Measurements from ENCODE around the gene OLFM2. TPM values are rescaled to one million over a fixed set of nuclear protein-coding genes. Genes with fewer than 3 reads are reported as not detected.

OLFM2 gene
- not detected in 2 replicates for total RNA-seq

GRCh38 chr19:9936326-9937000 is at the start of gene OLFM2:
OLFM2 (minus strand) TSS chr19:9936515; CDS start chr19:9936366, 149 bp downstream.

GRCh38 chr19:9834726-9835506 is 101.4 kb downstream of the OLFM2 start, which contains the start of gene PIN1:
PIN1 (plus strand) TSS chr19:9835318; CDS start chr19:9835345, 27 bp downstream.

GRCh38 chr19:9827289-9828238 is 108.8 kb downstream of the OLFM2 start, which contains the start of gene UBL5:
UBL5 (plus strand) TSS chr19:9827918; CDS start chr19:9828338, 420 bp downstream.

GRCh38 chr19:9818734-9819595 is 117.3 kb downstream of the OLFM2 start, which contains the start of gene FBXL12:
FBXL12 (minus strand) TSS chr19:9819079; CDS start chr19:9818813, 266 bp downstream.

Other genes with a start within 250 kb of the OLFM2 start
- gene ZNF846, start 167.8 kb downstream of the OLFM2 start, total RNA-seq: 0.58 and 12.1 TPM in 2 replicates
- gene FBXL12, start 117.4 kb downstream of the OLFM2 start, total RNA-seq: 26.2 and 27.7 TPM in 2 replicates
- gene UBL5, start 108.6 kb downstream of the OLFM2 start, total RNA-seq: 682 and 785 TPM in 2 replicates
- 158 and 163 TPM in 2 replicates for gene PIN1, start 101.2 kb downstream of the OLFM2 start, total RNA-seq
- 0.29 and 0.53 TPM in 2 replicates for gene COL5A3, start 74.0 kb upstream of the OLFM2 start, total RNA-seq
- gene RDH8, start 77.0 kb upstream of the OLFM2 start, total RNA-seq: not detected in 2 replicates
- gene SHFL, start 149.8 kb upstream of the OLFM2 start, total RNA-seq: 12.1 and 15.3 TPM in 2 replicates
- gene ANGPTL6, start 166.2 kb upstream of the OLFM2 start, total RNA-seq: not detected in 2 replicates
- 26.5 and 30.5 TPM in 2 replicates for gene PPAN, start 169.8 kb upstream of the OLFM2 start, total RNA-seq
- gene P2RY11, start 175.2 kb upstream of the OLFM2 start, total RNA-seq: under 0.01 and 4.6 TPM in 2 replicates
- gene EIF3G, start 183.4 kb upstream of the OLFM2 start, total RNA-seq: 299 and 319 TPM in 2 replicates